RWPE1 (cell line): ENCODE measurements around the gene OGFR.

ENCODE experiments used
- CTCF ChIA-PET: fragments of 350-600 bp; sonication (Branson Sonifier 250); formaldehyde crosslinking; extraction: SDS; loops from one replicate; lab custom pipeline; 2021; lab: Yijun Ruan, JAX
- POLR2A ChIA-PET: fragments of 400-600 bp; formaldehyde crosslinking; extraction: SDS; loops from one replicate; lab custom pipeline; 2020; ENCODE audit warnings: antibody characterized with exemption; ENCODE audit not compliant: low non-redundant PET; lab: Yijun Ruan, JAX
- DNase-seq: peaks from one replicate; pipeline ENCODE4 v3.0.0; 2012; ENCODE audit warnings: low spot score
- H3K27ac ChIP-seq: fragments of 450-650 bp; 2 replicates; pipeline ENCODE4 v1.5.1; 2017
- TF ChIP-seq, protein P1 (sequence below): fragments of 450-650 bp; conservative IDR thresholded peaks from 2 replicates; pipeline ENCODE4 v1.5.1; 2017; ENCODE audit warnings: low read depth, mild to moderate bottlenecking

The OGFR gene

DNA sequence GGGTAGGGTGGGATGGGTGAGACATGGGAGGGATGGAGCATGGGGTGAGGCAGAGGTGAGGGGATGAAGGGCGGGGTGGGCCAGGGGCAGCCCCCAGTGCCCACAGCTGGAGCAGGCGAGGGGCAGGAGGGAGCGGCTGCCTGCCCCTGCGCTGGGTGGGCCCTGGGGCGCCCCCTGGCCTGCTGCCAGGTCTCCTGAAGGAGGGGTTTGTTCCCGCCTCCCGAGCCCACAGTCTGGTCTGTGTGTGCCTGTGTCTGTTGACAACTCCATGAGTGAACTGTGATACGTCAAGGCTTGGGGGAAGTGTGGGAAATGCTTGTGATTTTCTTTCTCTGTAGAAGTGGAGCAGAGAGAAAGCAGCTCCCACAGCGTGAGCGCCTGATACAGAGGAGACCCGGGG, 19.2 kb upstream of the OGFR start:
- ChIA-PET POLR2A (interaction anchor here (0.6 kb wide), 1 partner anchor 87 kb away, joined by 6 read pairs; no protein-coding TSS in a partner anchor), CTCF (interaction anchor here (0.8 to 1.0 kb wide), 2 partner anchors 22 to 76 kb away, joined by 3 to 4 read pairs; no protein-coding TSS in a partner anchor)
- TF ChIP-seq, protein P1, sequence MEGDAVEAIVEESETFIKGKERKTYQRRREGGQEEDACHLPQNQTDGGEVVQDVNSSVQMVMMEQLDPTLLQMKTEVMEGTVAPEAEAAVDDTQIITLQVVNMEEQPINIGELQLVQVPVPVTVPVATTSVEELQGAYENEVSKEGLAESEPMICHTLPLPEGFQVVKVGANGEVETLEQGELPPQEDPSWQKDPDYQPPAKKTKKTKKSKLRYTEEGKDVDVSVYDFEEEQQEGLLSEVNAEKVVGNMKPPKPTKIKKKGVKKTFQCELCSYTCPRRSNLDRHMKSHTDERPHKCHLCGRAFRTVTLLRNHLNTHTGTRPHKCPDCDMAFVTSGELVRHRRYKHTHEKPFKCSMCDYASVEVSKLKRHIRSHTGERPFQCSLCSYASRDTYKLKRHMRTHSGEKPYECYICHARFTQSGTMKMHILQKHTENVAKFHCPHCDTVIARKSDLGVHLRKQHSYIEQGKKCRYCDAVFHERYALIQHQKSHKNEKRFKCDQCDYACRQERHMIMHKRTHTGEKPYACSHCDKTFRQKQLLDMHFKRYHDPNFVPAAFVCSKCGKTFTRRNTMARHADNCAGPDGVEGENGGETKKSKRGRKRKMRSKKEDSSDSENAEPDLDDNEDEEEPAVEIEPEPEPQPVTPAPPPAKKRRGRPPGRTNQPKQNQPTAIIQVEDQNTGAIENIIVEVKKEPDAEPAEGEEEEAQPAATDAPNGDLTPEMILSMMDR = no peak
- DNase-seq = no peak
- no peak overlapping the region for H3K27ac ChIP-seq

DNA sequence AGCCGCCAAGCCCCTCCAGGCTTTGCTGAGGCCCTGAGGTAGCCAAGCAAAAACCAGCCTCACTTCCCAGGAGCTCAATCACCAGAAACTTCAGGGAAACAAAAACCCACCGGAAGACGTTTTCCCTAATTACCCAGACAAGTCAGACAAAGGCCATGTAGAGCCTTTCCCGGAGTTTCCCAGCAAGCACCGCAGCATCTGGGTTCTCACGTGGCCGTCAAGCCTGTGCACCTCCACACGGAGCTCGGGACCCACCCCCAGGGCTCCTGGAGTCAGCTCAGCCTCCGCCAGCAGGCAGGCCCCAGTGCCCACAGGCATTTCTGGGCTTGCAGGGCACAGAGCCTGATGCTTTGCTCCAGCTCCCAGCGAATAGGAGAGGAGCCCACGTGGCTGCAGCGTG, 18.5 kb upstream of the OGFR start:
- no peak overlapping the region for H3K27ac ChIP-seq
- TF ChIP-seq, protein P1 = no peak
- POLR2A ChIA-PET = interaction anchor here (0.6 kb wide), 1 partner anchor 88 kb away, joined by 6 read pairs; no protein-coding TSS in a partner anchor

DNA sequence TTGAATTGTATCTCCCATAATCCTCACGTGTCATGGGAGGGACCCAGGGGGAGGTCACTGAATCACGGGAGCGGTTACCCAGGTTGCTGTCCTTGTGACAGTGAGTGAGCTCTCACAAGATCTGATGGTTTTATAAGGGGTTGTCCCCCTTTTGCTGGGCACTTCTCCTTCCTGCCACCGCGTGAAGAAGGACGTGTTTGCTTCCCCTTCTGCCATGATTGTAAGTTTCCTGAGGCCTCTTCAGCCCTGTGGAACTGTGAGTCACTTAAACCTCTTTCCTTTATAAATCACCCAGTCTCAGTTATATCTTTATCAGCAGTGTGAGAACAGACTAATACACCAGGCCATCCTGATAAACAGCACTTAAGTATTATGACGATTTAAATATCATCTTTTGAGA, 17.3 kb upstream of the OGFR start:
- DNase-seq = no peak
- TF ChIP-seq, protein P1 = no peak
- ChIA-PET CTCF (no interaction called here), POLR2A (no interaction called here)
- H3K27ac ChIP-seq = no peak overlapping the region

More for the DNA sequence above, 18.5 kb upstream of the OGFR start:
- CTCF ChIA-PET = interaction anchor here (0.6 to 1.0 kb wide), 4 partner anchors 22 to 376 kb away, joined by 3 to 4 read pairs (median 3); no protein-coding TSS in a partner anchor
- no peak for DNase-seq

DNA sequence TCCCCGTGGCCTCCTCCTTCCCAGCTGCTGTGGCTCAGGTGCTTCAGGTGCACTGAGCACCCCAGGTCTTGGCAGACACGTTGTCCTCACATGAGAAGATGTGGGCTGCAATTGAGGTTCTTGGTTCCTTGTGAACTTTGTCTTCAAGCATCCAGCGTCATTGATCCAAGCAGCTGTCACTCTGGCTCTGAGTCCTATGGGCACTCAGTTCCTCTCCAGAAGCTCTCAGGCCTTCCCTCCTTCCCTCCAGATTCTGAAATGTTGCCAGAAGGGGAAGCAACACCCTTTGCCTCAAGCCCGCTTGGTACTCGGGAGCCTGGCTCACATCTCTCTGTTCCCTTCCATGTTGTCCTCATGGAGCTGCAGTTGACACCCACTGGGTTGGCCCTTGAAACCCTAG, 16.8 kb upstream of the OGFR start:
- ChIA-PET CTCF (interaction anchor here (0.5 to 1.5 kb wide), 4 partner anchors 20 to 217 kb away, joined by 3 to 6 read pairs (median 4); no protein-coding TSS in a partner anchor), POLR2A (no interaction called here)
- DNase-seq = no peak
- H3K27ac ChIP-seq = no peak overlapping the region
- TF ChIP-seq, protein P1 = no peak

DNA sequence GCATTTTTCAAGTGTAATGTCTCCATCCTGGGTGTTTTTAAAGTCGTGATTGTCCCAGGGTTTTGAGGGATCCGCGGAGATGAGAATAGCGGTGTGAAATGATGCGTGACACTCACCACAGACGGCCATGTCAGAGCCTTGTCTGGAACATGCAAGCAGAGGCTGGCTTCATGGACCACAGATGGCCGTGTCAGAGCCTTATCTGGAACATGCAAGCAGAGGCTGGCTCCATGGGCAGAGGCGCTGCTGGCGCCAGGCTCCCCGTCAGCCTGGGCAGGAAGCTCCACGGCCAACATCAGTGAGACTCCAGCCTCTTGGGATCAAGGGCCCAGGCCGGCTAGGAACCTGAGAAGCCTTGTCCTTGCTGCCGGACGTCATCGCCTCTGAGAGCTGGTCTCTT, 16.0 kb upstream of the OGFR start:
- no peak for DNase-seq
- ChIA-PET POLR2A (no interaction called here), CTCF (interaction anchor here (0.6 to 3.8 kb wide), 7 partner anchors 20 to 172 kb away, joined by 3 to 70 read pairs (median 4); no protein-coding TSS in a partner anchor)
- TF ChIP-seq, protein P1 = no peak
- no peak overlapping the region for H3K27ac ChIP-seq

DNA sequence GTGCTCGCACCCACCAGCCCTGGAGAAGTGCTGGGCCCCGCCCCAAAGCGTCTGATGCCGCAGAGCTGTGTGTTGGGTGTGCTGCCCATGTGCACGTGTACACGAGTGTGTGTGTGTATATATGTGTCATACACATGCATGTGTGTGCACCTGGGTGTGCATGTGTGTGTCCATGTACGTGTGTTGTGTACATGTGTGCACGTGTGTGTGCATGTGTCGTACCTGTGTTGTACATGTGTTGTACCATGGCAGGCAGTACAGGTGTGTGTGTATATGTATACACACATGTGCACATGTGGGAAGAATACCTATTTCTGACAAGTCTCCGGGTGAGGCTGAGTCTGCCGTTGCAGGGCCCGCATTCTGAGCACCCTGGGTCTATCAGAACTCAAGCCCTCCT, 14.6 kb upstream of the OGFR start:
- no peak for DNase-seq
- TF ChIP-seq, protein P1 = no peak
- ChIA-PET CTCF (interaction anchor here (0.6 to 3.8 kb wide), 12 partner anchors 19 to 290 kb away, joined by 3 to 70 read pairs (median 8); partner anchors contain the start of gene NTSR1), POLR2A (no interaction called here)
- peak overlapping the region; percentile 10; the same call in 1 of the 2 replicates for H3K27ac ChIP-seq
